ENCODE results near the gene TTC21B.

The TTC21B gene

GRCh38 chr2:165891345-165891744 lies 62.2 kb downstream of the TTC21B start:
- no peak for TF ChIP-seq ZBTB7A (IDR thresholded peaks at IDR 0.05; ENCODE audit: low read depth)
- TF ChIP-seq USF1 (IDR thresholded peaks at IDR 0.05) = no peak
- no peak for TF ChIP-seq FOXM1 (IDR thresholded peaks at IDR 0.05; ENCODE audit: borderline replicate concordance, low read depth)
- no peak for TF ChIP-seq NFIC (IDR thresholded peaks at IDR 0.05)
- no peak for TF ChIP-seq CEBPB (IDR thresholded peaks at IDR 0.05)
- TF ChIP-seq CREB1 (IDR thresholded peaks at IDR 0.05; ENCODE audit: low read depth) = no peak
- TF ChIP-seq TEAD4 (IDR thresholded peaks at IDR 0.05) = no peak
- TF ChIP-seq TCF12 (IDR thresholded peaks at IDR 0.05; ENCODE audit: low read depth) = no peak
- no peak for TF ChIP-seq EGR1 (IDR thresholded peaks at IDR 0.05)
- no peak for TF ChIP-seq MAX (IDR thresholded peaks at IDR 0.05)
- no peak for TF ChIP-seq EP300 (IDR thresholded peaks at IDR 0.05; ENCODE audit: borderline replicate concordance)
- TF ChIP-seq YY1 (IDR thresholded peaks at IDR 0.05; ENCODE audit: low read depth) = no peak
- no peak for TF ChIP-seq REST (IDR thresholded peaks at IDR 0.05; ENCODE audit: low read depth)
- no peak for TF ChIP-seq TAF1 (IDR thresholded peaks at IDR 0.05; ENCODE audit: low read depth)
- no peak for TF ChIP-seq RAD21 (IDR thresholded peaks at IDR 0.05; ENCODE audit: low read depth)

- TF ChIP-seq USF1 (IDR thresholded peaks at IDR 0.05) = no peak
- no peak for TF ChIP-seq YY1 (IDR thresholded peaks at IDR 0.05; ENCODE audit: low read depth)
- TF ChIP-seq EP300 (IDR thresholded peaks at IDR 0.05; ENCODE audit: borderline replicate concordance) = no peak
- TF ChIP-seq CREB1 (IDR thresholded peaks at IDR 0.05; ENCODE audit: low read depth) = no peak
- TF ChIP-seq TAF1 (IDR thresholded peaks at IDR 0.05; ENCODE audit: low read depth) = no peak
- no peak for TF ChIP-seq CEBPB (IDR thresholded peaks at IDR 0.05)
- TF ChIP-seq NFIC (IDR thresholded peaks at IDR 0.05) = no peak
- no peak for TF ChIP-seq MAX (IDR thresholded peaks at IDR 0.05)
- no peak for TF ChIP-seq REST (IDR thresholded peaks at IDR 0.05; ENCODE audit: low read depth)
- no peak for TF ChIP-seq ZBTB7A (IDR thresholded peaks at IDR 0.05; ENCODE audit: low read depth)
Measured at GRCh38 chr2:165889798-165890197, 63.8 kb downstream of the TTC21B start.

- TF ChIP-seq TCF12 (IDR thresholded peaks at IDR 0.05; ENCODE audit: low read depth) = no peak
- TF ChIP-seq MAX (IDR thresholded peaks at IDR 0.05) = no peak
- TF ChIP-seq CEBPB (IDR thresholded peaks at IDR 0.05) = no peak
- no peak for TF ChIP-seq NFIC (IDR thresholded peaks at IDR 0.05)
- no peak for TF ChIP-seq FOXM1 (IDR thresholded peaks at IDR 0.05; ENCODE audit: borderline replicate concordance, low read depth)
- no peak for TF ChIP-seq EP300 (IDR thresholded peaks at IDR 0.05; ENCODE audit: borderline replicate concordance)
- no peak for TF ChIP-seq EGR1 (IDR thresholded peaks at IDR 0.05)
- no peak for TF ChIP-seq REST (IDR thresholded peaks at IDR 0.05; ENCODE audit: low read depth)
Measured at GRCh38 chr2:165889158-165889557, 64.4 kb downstream of the TTC21B start.

GRCh38 chr2:165888171-165888570 lies 65.4 kb downstream of the TTC21B start:
- no peak for TF ChIP-seq EP300 (IDR thresholded peaks at IDR 0.05; ENCODE audit: borderline replicate concordance)
- TF ChIP-seq FOXM1 (IDR thresholded peaks at IDR 0.05; ENCODE audit: borderline replicate concordance, low read depth) = no peak
- no peak for TF ChIP-seq EGR1 (IDR thresholded peaks at IDR 0.05)
- no peak for TF ChIP-seq CEBPB (IDR thresholded peaks at IDR 0.05)
- no peak for TF ChIP-seq TEAD4 (IDR thresholded peaks at IDR 0.05)
- no peak for TF ChIP-seq USF1 (IDR thresholded peaks at IDR 0.05)
- no peak for TF ChIP-seq TCF12 (IDR thresholded peaks at IDR 0.05; ENCODE audit: low read depth)
